ENCODE measurements around the gene WFIKKN1.

Gene WFIKKN1

GRCh38 chr16:630815-631405 lies at the start of gene WFIKKN1:
Gene WFIKKN1, plus strand, starts transcription at chr16:630985. Its CDS starts 269 bp downstream, at chr16:631254.
- TF ChIP-seq CTCF (IDR thresholded peaks at IDR 0.05; ENCODE audit: low read depth, low read length) = no peak
- no peak for DNase-seq (ENCODE audit: extremely low read depth, low read depth)

- TF ChIP-seq CTCF (IDR thresholded peaks at IDR 0.05; ENCODE audit: low read depth, low read length) = no peak
- no peak for DNase-seq (ENCODE audit: extremely low read depth, low read depth)
These were observed 48.6 kb upstream of the WFIKKN1 start for GRCh38 chr16:582218-582613.

- DNase-seq (ENCODE audit: extremely low read depth, low read depth) = no peak
- TF ChIP-seq CTCF (IDR thresholded peaks at IDR 0.05; ENCODE audit: low read depth, low read length) = no peak
These were observed 48.0 kb upstream of the WFIKKN1 start for GRCh38 chr16:582614-583331.

- DNase-seq (ENCODE audit: extremely low read depth, low read depth) = no peak
These were observed 47.3 kb upstream of the WFIKKN1 start for GRCh38 chr16:583470-583814.

GRCh38 chr16:583815-584591 lies 46.8 kb upstream of the WFIKKN1 start:
- DNase-seq (ENCODE audit: extremely low read depth, low read depth) = no peak
- TF ChIP-seq CTCF (IDR thresholded peaks at IDR 0.05; ENCODE audit: low read depth, low read length) = no peak

More at GRCh38 chr16:583470-583814, 47.3 kb upstream of the WFIKKN1 start:
- TF ChIP-seq CTCF (IDR thresholded peaks at IDR 0.05; ENCODE audit: low read depth, low read length) = no peak

GRCh38 chr16:585351-585750 lies 45.4 kb upstream of the WFIKKN1 start:
- TF ChIP-seq CTCF (IDR thresholded peaks at IDR 0.05; ENCODE audit: low read depth, low read length) = no peak
- no peak for DNase-seq (ENCODE audit: extremely low read depth, low read depth)

Measured in AG09319 (cell line).